ENCODE results near the gene STAT5B. TPM values are rescaled to one million over a fixed set of nuclear protein-coding genes. Genes with fewer than 3 reads are reported as not detected.

STAT5B gene
- total and polyA plus RNA-seq, 9 of the 15 experiments (the other 6 are each of a cell fraction or from before 2014, with no cell fraction given): 20.8 to 176 (median 92.4) TPM

- no peak for TF ChIP-seq ETS2 (tag; IDR thresholded peaks at IDR 0.05; ENCODE audit: borderline replicate concordance, poor library complexity, severe bottlenecking)
- peak; percentile 16 to 32; a peak in 1 of 4 replicates for TF ChIP-seq KDM1A (IDR thresholded peaks at IDR 0.05)
- no peak for TF ChIP-seq BRF2 (IDR thresholded peaks at IDR 0.05; ENCODE audit: borderline replicate concordance, insufficient read depth, insufficient read length)
- no peak for TF ChIP-seq NFATC3 (IDR thresholded peaks at IDR 0.05)
- TF ChIP-seq RBFOX2 (IDR thresholded peaks at IDR 0.05; ENCODE audit: low read depth, low read length): peak; percentile 68
- no peak for TF ChIP-seq NKRF (IDR thresholded peaks at IDR 0.05; ENCODE audit: borderline replicate concordance)
- no peak for TF ChIP-seq ZNF507 (tag; conservative IDR thresholded peaks at IDR 0.05)
- TF ChIP-seq ZNF77 (CRISPR knock-in tag; IDR thresholded peaks at IDR 0.05): no peak
- no peak for TF ChIP-seq RBM15 (IDR thresholded peaks at IDR 0.05; ENCODE audit: insufficient read depth, low read length)
- TF ChIP-seq WHSC1 (IDR thresholded peaks at IDR 0.05; ENCODE audit: low read length): no peak
- TF ChIP-seq ZFP30 (CRISPR knock-in tag; IDR thresholded peaks at IDR 0.05; ENCODE audit: borderline replicate concordance): no peak
- TF ChIP-seq ZNF398 (CRISPR knock-in tag; IDR thresholded peaks at IDR 0.05): no peak
- TF ChIP-seq KLF6 (CRISPR knock-in tag; IDR thresholded peaks at IDR 0.05; ENCODE audit: borderline replicate concordance): no peak; the same call in 1 of the 2 replicates
- peak; percentile 91 for TF ChIP-seq L3MBTL2 (IDR thresholded peaks at IDR 0.05)
- no peak for TF ChIP-seq BMI1 (IDR thresholded peaks at IDR 0.05; ENCODE audit: low read length)
- TF ChIP-seq ARID3A (IDR thresholded peaks at IDR 0.05; ENCODE audit: borderline replicate concordance, low read depth, low read length): no peak
- no peak for TF ChIP-seq KDM2B (CRISPR knock-in tag; IDR thresholded peaks at IDR 0.05)
- no peak for TF ChIP-seq JUND (IDR thresholded peaks at IDR 0.05; ENCODE audit: borderline replicate concordance, low read depth, low read length)
- peak; percentile 22; the same call in 1 of the 3 replicates for TF ChIP-seq JUND (tag; IDR thresholded peaks at IDR 0.05; ENCODE audit: borderline replicate concordance, low read depth, low read length)
- TF ChIP-seq NR0B1 (IDR thresholded peaks at IDR 0.05; ENCODE audit: partially characterized antibody): no peak
- no peak for TF ChIP-seq ZNF79 (CRISPR knock-in tag; IDR thresholded peaks at IDR 0.05; ENCODE audit: low read depth)
Observed at GRCh38 chr17:42317266-42317845, 41.2 kb upstream of the STAT5B start (continued).

All from K562 (cell line).